GM23338 (cell line): ENCODE results near the gene CHST4. TPM values are rescaled to one million over a fixed set of nuclear protein-coding genes. Genes with fewer than 3 reads are reported as not detected.

Experiments used
- ATAC-seq: fragments of 200-7000 bp; cut with Tn5 transposase; 3 replicates; pipeline ENCODE4 v1.9.1; 2020
- DNase-seq: peaks from one replicate; pipeline ENCODE4 v3.0.0-alpha.2; 2015; ENCODE audit warnings: low spot score
- H2AFZ ChIP-seq: fragments of 200-600 bp; sonication (generic); 2 replicates; pipeline ENCODE4 v1.8.0; 2016; ENCODE audit warnings: antibody characterized with exemption, mild to moderate bottlenecking, moderate library complexity
- H3F3A ChIP-seq: fragments of 200-600 bp; sonication (generic); replicated peaks from 2 replicates; pipeline ENCODE4 v1.8.0; 2017; ENCODE audit warnings: antibody characterized with exemption, mixed run types, low read depth
- H3K27ac ChIP-seq: fragments of 200-600 bp; sonication (generic); 2 replicates; pipeline ENCODE4 v1.6.1; 2016; ENCODE audit warnings: low read depth
- H3K27me3 ChIP-seq: fragments of 200-600 bp; sonication (generic); 2 replicates; pipeline ENCODE4 v1.8.0; 2016; ENCODE audit warnings: mild to moderate bottlenecking, mixed run types, moderate library complexity; ENCODE audit not compliant: insufficient read depth
- H3K36me3 ChIP-seq: fragments of 200-600 bp; sonication (generic); 2 replicates; pipeline ENCODE4 v1.8.0; 2016; ENCODE audit warnings: mild to moderate bottlenecking; ENCODE audit not compliant: insufficient read depth
- H3K4me1 ChIP-seq: fragments of 200-600 bp; sonication (generic); 2 replicates; pipeline ENCODE4 v1.8.0; 2016; ENCODE audit warnings: mild to moderate bottlenecking, moderate library complexity; ENCODE audit not compliant: insufficient read depth
- H3K4me2 ChIP-seq: fragments of 200-600 bp; sonication (generic); 2 replicates; pipeline ENCODE4 v1.7.1; 2017; ENCODE audit warnings: mixed run types
- H3K4me3 ChIP-seq: fragments of 200-600 bp; sonication (generic); 2 replicates; pipeline ENCODE4 v1.6.1; 2016; ENCODE audit warnings: mixed run types
- H3K79me2 ChIP-seq: fragments of 200-600 bp; sonication (generic); replicated peaks from 2 replicates; pipeline ENCODE4 v1.8.0; 2017; ENCODE audit warnings: mild to moderate bottlenecking; ENCODE audit not compliant: insufficient read depth
- H3K9me2 ChIP-seq: fragments of 200-600 bp; sonication (generic); 2 replicates; pipeline ENCODE4 v1.8.0; 2017; ENCODE audit not compliant: insufficient read depth
- H4K20me1 ChIP-seq: fragments of 200-600 bp; sonication (generic); replicated peaks from 2 replicates; pipeline ENCODE4 v1.8.0; 2017; ENCODE audit warnings: mild to moderate bottlenecking; ENCODE audit not compliant: insufficient read depth
- H3K27ac Mint-ChIP-seq: 2 replicates; pipeline ENCODE4 v1.8.0; 2020; ENCODE audit warnings: inconsistent platforms, mild to moderate bottlenecking, moderate library complexity, mixed read lengths
- H3K27me3 Mint-ChIP-seq: 3 replicates; pipeline ENCODE4 v1.8.0; 2022; ENCODE audit warnings: low read depth, mild to moderate bottlenecking, moderate library complexity, mixed read lengths, inconsistent platforms; ENCODE audit not compliant: insufficient read depth, poor library complexity
- H3K36me3 Mint-ChIP-seq: 3 replicates; pipeline ENCODE4 v1.8.0; 2021; ENCODE audit warnings: low read depth, mild to moderate bottlenecking, inconsistent platforms, moderate library complexity, mixed read lengths
- H3K4me1 Mint-ChIP-seq: 3 replicates; pipeline ENCODE4 v1.8.0; 2020; ENCODE audit warnings: mild to moderate bottlenecking, inconsistent platforms, mixed read lengths
- H3K4me3 Mint-ChIP-seq: 3 replicates; pipeline ENCODE4 v1.8.0; 2021; ENCODE audit warnings: moderate library complexity, mild to moderate bottlenecking, inconsistent platforms, mixed read lengths
- H3K9me3 Mint-ChIP-seq: 3 replicates; pipeline ENCODE4 v1.8.0; 2020; ENCODE audit warnings: moderate library complexity, mild to moderate bottlenecking, inconsistent platforms, mixed read lengths
- CREB1 ChIP-seq: fragments of 250-450 bp; sonication (Bioruptor Pico); IDR thresholded peaks from 2 replicates; pipeline ENCODE4 v1.5.0; 2020; ENCODE audit warnings: low read depth, mild to moderate bottlenecking, moderate library complexity
- CTCF ChIP-seq, 2 experiments: fragments of 200-600 bp in 1 of 2; sonication (generic) in 1 of 2; conservative IDR thresholded peaks; 2 replicates each; pipeline versions ENCODE4 v1.5.1 to v1.6.1; 2016 to 2017; ENCODE audit warnings: antibody characterized with exemption in 2 of 2, low read depth in 2 of 2, mild to moderate bottlenecking in 2 of 2, moderate library complexity in 1 of 2
- EZH2 ChIP-seq: fragments of 200-600 bp; sonication (generic); IDR thresholded peaks from one replicate; pipeline ENCODE4 v1.8.0; 2017; ENCODE audit warnings: antibody characterized with exemption, mild to moderate bottlenecking, low read depth; ENCODE audit not compliant: unreplicated experiment
- EZH2phosphoT487 ChIP-seq: fragments of 200-600 bp; sonication (generic); IDR thresholded peaks from one replicate; pipeline ENCODE4 v1.8.1; 2018; ENCODE audit warnings: antibody characterized with exemption; ENCODE audit not compliant: unreplicated experiment
- JUNB ChIP-seq: IDR thresholded peaks from one replicate; pipeline ENCODE4 v1.6.1; 2016; ENCODE audit warnings: antibody characterized with exemption; ENCODE audit not compliant: unreplicated experiment
- NANOG ChIP-seq: IDR thresholded peaks from 2 replicates; pipeline ENCODE4 v1.6.1; 2016; ENCODE audit warnings: antibody characterized with exemption, borderline replicate concordance
- POLR2AphosphoS5 ChIP-seq: IDR thresholded peaks from 2 replicates; pipeline ENCODE4 v1.6.1; 2016; ENCODE audit warnings: antibody characterized with exemption, low read depth
- STAT1 ChIP-seq: IDR thresholded peaks from one replicate; pipeline ENCODE4 v1.6.1; 2016; ENCODE audit warnings: antibody characterized with exemption; ENCODE audit not compliant: unreplicated experiment
- ZNF114 ChIP-seq: fragments of 250-450 bp; sonication (Bioruptor Pico); IDR thresholded peaks from 2 replicates; pipeline ENCODE4 v1.5.0; 2020; ENCODE audit warnings: mild to moderate bottlenecking, moderate library complexity
- ZNF331 ChIP-seq: fragments of 250-450 bp; sonication (Bioruptor Pico); IDR thresholded peaks from 2 replicates; pipeline ENCODE4 v1.5.0; 2020; ENCODE audit warnings: low read depth, mild to moderate bottlenecking, moderate library complexity
- ZNF462 ChIP-seq: fragments of 250-450 bp; sonication (Bioruptor Pico); IDR thresholded peaks from 2 replicates; pipeline ENCODE4 v1.5.0; 2020; ENCODE audit warnings: mild to moderate bottlenecking, moderate library complexity
- polyA plus RNA-seq: library from polyadenylated mRNA; unstranded; fragments of >200 nt; fragmentation: Nextera tagmentation; extraction: Ambion mirVana; gene quantifications from 2 replicates; pipeline ENCODE4 v1.2.1, GENCODE V29; 2016
- total RNA-seq: library from RNA; depleted of rRNA; stranded (reverse); fragments of >200 nt; shearing (Covaris generic); gene quantifications from 2 replicates; pipeline ENCODE4 v1.2.3, GENCODE V29; 2014
- TF ChIP-seq, protein P1 (sequence below): IDR thresholded peaks from one replicate; pipeline ENCODE4 v1.6.1; 2018; ENCODE audit warnings: antibody characterized with exemption; ENCODE audit not compliant: unreplicated experiment
- TF ChIP-seq, protein P2 (sequence below): IDR thresholded peaks from 2 replicates; pipeline ENCODE4 v1.6.1; 2016; ENCODE audit warnings: antibody characterized with exemption

CHST4 gene
- total and polyA plus RNA-seq, 2 experiments from 2014 or later: 5.5 to 17.8 TPM

- H3K4me3 ChIP-seq: no peak within 1 kb of the TSS
- H3K4me2 ChIP-seq: no peak within 1 kb of the TSS
- DNase-seq: peak; percentile 20
- H3K27me3 ChIP-seq: no peaks in the 10 kb centered on the region
- H3K27me3 Mint-ChIP-seq: no peaks in the 10 kb centered on the region
- no peak within 1 kb of the TSS for H3K4me3 Mint-ChIP-seq
- no peak for ATAC-seq
- no peaks in the 10 kb centered on the region for H3K36me3 ChIP-seq
- no peaks in the 10 kb centered on the region for H3K79me2 ChIP-seq
- H3K9me3 Mint-ChIP-seq: no peaks in the 10 kb centered on the region
- TF ChIP-seq ZNF114 (CRISPR knock-in tag) (no peak), CTCF (conservative IDR thresholded peaks at IDR 0.05; ENCODE audit: low read depth in 2 of 2) (no peak), JUNB (no peak), POLR2AphosphoS5 (no peak), STAT1 (no peak), ZNF462 (no peak), EZH2phosphoT487 (no peak), CREB1 (CRISPR knock-in tag) (no peak), ZNF331 (CRISPR knock-in tag) (no peak), EZH2 (no peak), NANOG (no peak)
- TF ChIP-seq, protein P1, sequence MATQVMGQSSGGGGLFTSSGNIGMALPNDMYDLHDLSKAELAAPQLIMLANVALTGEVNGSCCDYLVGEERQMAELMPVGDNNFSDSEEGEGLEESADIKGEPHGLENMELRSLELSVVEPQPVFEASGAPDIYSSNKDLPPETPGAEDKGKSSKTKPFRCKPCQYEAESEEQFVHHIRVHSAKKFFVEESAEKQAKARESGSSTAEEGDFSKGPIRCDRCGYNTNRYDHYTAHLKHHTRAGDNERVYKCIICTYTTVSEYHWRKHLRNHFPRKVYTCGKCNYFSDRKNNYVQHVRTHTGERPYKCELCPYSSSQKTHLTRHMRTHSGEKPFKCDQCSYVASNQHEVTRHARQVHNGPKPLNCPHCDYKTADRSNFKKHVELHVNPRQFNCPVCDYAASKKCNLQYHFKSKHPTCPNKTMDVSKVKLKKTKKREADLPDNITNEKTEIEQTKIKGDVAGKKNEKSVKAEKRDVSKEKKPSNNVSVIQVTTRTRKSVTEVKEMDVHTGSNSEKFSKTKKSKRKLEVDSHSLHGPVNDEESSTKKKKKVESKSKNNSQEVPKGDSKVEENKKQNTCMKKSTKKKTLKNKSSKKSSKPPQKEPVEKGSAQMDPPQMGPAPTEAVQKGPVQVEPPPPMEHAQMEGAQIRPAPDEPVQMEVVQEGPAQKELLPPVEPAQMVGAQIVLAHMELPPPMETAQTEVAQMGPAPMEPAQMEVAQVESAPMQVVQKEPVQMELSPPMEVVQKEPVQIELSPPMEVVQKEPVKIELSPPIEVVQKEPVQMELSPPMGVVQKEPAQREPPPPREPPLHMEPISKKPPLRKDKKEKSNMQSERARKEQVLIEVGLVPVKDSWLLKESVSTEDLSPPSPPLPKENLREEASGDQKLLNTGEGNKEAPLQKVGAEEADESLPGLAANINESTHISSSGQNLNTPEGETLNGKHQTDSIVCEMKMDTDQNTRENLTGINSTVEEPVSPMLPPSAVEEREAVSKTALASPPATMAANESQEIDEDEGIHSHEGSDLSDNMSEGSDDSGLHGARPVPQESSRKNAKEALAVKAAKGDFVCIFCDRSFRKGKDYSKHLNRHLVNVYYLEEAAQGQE: no peak
- TF ChIP-seq, protein P2, sequence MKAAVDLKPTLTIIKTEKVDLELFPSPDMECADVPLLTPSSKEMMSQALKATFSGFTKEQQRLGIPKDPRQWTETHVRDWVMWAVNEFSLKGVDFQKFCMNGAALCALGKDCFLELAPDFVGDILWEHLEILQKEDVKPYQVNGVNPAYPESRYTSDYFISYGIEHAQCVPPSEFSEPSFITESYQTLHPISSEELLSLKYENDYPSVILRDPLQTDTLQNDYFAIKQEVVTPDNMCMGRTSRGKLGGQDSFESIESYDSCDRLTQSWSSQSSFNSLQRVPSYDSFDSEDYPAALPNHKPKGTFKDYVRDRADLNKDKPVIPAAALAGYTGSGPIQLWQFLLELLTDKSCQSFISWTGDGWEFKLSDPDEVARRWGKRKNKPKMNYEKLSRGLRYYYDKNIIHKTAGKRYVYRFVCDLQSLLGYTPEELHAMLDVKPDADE: no peak
- H3K27ac Mint-ChIP-seq: no peak within 1 kb of the TSS
- H3K9me2 ChIP-seq: no peaks in the 10 kb centered on the region
- no peaks in the 10 kb centered on the region for H3F3A ChIP-seq
- H2AFZ ChIP-seq: peak within 1 kb of the TSS; percentile 76; the same call in 1 of the 2 replicates
- H3K4me1 Mint-ChIP-seq: no peaks in the 10 kb centered on the region
- no peak within 1 kb of the TSS for H3K27ac ChIP-seq
- no peaks in the 10 kb centered on the region for H3K36me3 Mint-ChIP-seq
- no peaks in the 10 kb centered on the region; the same call in 1 of the 2 replicates for H3K4me1 ChIP-seq
- H4K20me1 ChIP-seq: no peaks in the 10 kb centered on the region
Observed at GRCh38 chr16:71489122-71489521, 37.1 kb upstream of the CHST4 start, which contains the start of gene ZNF19. Gene ZNF19 (minus strand): TSS chr16:71489324. CDS start chr16:71482114, 7,210 bp downstream.
